Measurements from ENCODE around the gene ANKRD26. TPM values are rescaled to one million over a fixed set of nuclear protein-coding genes. Genes with fewer than 3 reads are reported as not detected.

Gene ANKRD26
- total and polyA plus RNA-seq, 4 donors, result 0.81 to 5.9 (median 4.2) TPM

DNA sequence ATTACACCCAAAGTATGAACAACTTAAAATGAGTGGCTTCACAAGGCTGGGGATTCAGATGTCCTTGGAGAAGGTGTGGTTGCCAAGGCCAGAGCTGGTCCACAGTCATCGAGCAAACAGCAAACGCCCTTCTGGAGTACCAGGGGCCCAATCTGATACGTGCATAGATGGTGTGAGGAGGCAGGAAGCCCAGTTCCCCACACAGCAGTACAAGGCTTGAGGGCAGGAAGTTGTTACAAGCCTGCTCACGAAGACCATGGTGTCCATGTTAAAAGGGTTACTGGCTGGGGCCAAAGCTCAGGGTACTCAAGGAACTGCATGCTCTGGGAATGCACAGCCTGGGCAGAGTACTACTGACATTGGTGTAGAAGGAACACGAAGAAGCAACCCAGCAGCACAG is 4.6 kb upstream of the ANKRD26 start (continued):
- TF ChIP-seq, protein P1, sequence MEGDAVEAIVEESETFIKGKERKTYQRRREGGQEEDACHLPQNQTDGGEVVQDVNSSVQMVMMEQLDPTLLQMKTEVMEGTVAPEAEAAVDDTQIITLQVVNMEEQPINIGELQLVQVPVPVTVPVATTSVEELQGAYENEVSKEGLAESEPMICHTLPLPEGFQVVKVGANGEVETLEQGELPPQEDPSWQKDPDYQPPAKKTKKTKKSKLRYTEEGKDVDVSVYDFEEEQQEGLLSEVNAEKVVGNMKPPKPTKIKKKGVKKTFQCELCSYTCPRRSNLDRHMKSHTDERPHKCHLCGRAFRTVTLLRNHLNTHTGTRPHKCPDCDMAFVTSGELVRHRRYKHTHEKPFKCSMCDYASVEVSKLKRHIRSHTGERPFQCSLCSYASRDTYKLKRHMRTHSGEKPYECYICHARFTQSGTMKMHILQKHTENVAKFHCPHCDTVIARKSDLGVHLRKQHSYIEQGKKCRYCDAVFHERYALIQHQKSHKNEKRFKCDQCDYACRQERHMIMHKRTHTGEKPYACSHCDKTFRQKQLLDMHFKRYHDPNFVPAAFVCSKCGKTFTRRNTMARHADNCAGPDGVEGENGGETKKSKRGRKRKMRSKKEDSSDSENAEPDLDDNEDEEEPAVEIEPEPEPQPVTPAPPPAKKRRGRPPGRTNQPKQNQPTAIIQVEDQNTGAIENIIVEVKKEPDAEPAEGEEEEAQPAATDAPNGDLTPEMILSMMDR (IDR thresholded peaks at IDR 0.05; ENCODE audit: low read depth, low read length, missing input control), result no peak

DNA sequence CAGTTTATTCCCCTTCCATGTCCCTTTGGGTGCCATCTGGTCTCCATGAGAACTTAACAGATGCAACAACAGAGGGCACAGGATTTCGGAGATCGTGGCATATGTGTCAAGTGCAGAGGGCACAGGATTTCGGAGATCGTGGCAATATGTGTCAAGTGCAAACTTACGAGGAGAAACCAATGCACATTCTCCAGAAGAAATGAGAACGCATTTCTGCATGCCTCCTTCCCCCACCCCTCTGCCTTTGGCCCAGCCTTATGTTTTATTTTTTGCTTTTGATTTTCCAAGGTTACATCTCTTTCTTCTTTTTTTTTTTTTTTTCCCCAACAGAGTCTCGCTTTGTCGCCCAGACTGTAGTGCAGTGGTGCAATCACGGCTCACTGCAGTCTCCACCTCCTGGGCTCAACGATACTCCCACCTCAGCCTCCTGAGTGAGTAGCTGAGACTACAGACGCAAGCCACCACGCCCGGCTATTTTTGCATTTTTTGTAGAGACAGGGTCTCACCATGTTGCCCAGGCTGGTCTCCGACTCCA is 586 bp upstream of the ANKRD26 start:
- Histone ChIP-seq H3K27ac (ENCODE audit: low read depth in 1 of 2, low read length in 2 of 2) (peak overlapping the region; percentile 83 to 86), H3K9ac (ENCODE audit: low read depth in 1 of 2, low read length in 2 of 2) (peak overlapping the region; percentile 34 to 89), H3K4me1 (ENCODE audit: control insufficient read depth in 4 of 4, insufficient read depth in 4 of 4, low read length in 3 of 4) (peaks cover 0 to 20% (median 8%) of the 10 kb centered on the region in 4 donors), H3K27me3 (ENCODE audit: control insufficient read depth in 4 of 4, insufficient read depth in 4 of 4, low read length in 3 of 4) (no peaks in the 10 kb centered on the region), H3K4me3 (ENCODE audit: low read depth in 1 of 3, low read length in 3 of 3) (peak overlapping the region; percentile 72 to 92 (median 76)), H3K9me3 (ENCODE audit: control insufficient read depth in 4 of 4, low read length in 3 of 4) (no peaks in the 10 kb centered on the region), H3K36me3 (ENCODE audit: control insufficient read depth in 4 of 4, insufficient read depth in 3 of 4, low read depth in 1 of 4, low read length in 3 of 4) (no peaks in the 10 kb centered on the region)
- TF ChIP-seq, protein P2, sequence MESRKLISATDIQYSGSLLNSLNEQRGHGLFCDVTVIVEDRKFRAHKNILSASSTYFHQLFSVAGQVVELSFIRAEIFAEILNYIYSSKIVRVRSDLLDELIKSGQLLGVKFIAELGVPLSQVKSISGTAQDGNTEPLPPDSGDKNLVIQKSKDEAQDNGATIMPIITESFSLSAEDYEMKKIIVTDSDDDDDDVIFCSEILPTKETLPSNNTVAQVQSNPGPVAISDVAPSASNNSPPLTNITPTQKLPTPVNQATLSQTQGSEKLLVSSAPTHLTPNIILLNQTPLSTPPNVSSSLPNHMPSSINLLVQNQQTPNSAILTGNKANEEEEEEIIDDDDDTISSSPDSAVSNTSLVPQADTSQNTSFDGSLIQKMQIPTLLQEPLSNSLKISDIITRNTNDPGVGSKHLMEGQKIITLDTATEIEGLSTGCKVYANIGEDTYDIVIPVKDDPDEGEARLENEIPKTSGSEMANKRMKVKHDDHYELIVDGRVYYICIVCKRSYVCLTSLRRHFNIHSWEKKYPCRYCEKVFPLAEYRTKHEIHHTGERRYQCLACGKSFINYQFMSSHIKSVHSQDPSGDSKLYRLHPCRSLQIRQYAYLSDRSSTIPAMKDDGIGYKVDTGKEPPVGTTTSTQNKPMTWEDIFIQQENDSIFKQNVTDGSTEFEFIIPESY (IDR thresholded peaks at IDR 0.05), result no peak
- TF ChIP-seq, protein P3, sequence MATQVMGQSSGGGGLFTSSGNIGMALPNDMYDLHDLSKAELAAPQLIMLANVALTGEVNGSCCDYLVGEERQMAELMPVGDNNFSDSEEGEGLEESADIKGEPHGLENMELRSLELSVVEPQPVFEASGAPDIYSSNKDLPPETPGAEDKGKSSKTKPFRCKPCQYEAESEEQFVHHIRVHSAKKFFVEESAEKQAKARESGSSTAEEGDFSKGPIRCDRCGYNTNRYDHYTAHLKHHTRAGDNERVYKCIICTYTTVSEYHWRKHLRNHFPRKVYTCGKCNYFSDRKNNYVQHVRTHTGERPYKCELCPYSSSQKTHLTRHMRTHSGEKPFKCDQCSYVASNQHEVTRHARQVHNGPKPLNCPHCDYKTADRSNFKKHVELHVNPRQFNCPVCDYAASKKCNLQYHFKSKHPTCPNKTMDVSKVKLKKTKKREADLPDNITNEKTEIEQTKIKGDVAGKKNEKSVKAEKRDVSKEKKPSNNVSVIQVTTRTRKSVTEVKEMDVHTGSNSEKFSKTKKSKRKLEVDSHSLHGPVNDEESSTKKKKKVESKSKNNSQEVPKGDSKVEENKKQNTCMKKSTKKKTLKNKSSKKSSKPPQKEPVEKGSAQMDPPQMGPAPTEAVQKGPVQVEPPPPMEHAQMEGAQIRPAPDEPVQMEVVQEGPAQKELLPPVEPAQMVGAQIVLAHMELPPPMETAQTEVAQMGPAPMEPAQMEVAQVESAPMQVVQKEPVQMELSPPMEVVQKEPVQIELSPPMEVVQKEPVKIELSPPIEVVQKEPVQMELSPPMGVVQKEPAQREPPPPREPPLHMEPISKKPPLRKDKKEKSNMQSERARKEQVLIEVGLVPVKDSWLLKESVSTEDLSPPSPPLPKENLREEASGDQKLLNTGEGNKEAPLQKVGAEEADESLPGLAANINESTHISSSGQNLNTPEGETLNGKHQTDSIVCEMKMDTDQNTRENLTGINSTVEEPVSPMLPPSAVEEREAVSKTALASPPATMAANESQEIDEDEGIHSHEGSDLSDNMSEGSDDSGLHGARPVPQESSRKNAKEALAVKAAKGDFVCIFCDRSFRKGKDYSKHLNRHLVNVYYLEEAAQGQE (IDR thresholded peaks at IDR 0.05), result no peak
- TF ChIP-seq GABPA (IDR thresholded peaks at IDR 0.05 in 1 of 2, conservative IDR thresholded peaks at IDR 0.05 in 1 of 2) (no peak), FOXA1 (IDR thresholded peaks at IDR 0.05) (no peak), FOXA2 (IDR thresholded peaks at IDR 0.05) (no peak), TAF1 (conservative IDR thresholded peaks at IDR 0.05) (no peak), SP1 (IDR thresholded peaks at IDR 0.05) (no peak), NR2F2 (IDR thresholded peaks at IDR 0.05) (no peak), HNF4G (IDR thresholded peaks at IDR 0.05) (no peak)
- TF ChIP-seq, protein P4, sequence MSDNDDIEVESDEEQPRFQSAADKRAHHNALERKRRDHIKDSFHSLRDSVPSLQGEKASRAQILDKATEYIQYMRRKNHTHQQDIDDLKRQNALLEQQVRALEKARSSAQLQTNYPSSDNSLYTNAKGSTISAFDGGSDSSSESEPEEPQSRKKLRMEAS (IDR thresholded peaks at IDR 0.05), result no peak
- TF ChIP-seq, protein P5, sequence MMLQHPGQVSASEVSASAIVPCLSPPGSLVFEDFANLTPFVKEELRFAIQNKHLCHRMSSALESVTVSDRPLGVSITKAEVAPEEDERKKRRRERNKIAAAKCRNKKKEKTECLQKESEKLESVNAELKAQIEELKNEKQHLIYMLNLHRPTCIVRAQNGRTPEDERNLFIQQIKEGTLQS (IDR thresholded peaks at IDR 0.05), result no peak
- TF ChIP-seq, protein P1 (IDR thresholded peaks at IDR 0.05; ENCODE audit: low read depth, low read length, missing input control), result no peak
- WGBS, result 56% methylated on average over 14 of the region's 14 CpGs
- DNase-seq (ENCODE audit: low spot score), result no peak

Data from liver (tissue), 9 donors.